Mucosa of stomach (tissue), 1 donor: ENCODE data around the gene TLR1.

Source experiments
- H3K27me3 ChIP-seq: one replicate; pipeline ENCODE4 v1.7.0; 2013; ENCODE audit warnings: mild to moderate bottlenecking, low read length; ENCODE audit not compliant: control insufficient read depth, insufficient read depth
- H3K36me3 ChIP-seq: one replicate; pipeline ENCODE4 v1.7.0; 2013; ENCODE audit warnings: low read length; ENCODE audit not compliant: control insufficient read depth, insufficient read depth
- H3K4me1 ChIP-seq: one replicate; pipeline ENCODE4 v1.7.0; 2013; ENCODE audit warnings: mild to moderate bottlenecking, low read length; ENCODE audit not compliant: control insufficient read depth, insufficient read depth
- H3K4me3 ChIP-seq: one replicate; pipeline ENCODE4 v1.7.0; 2013; ENCODE audit warnings: low read length
- H3K9ac ChIP-seq: one replicate; pipeline ENCODE4 v1.7.0; 2013; ENCODE audit warnings: mild to moderate bottlenecking, low read length, moderate library complexity
- H3K9me3 ChIP-seq: one replicate; pipeline ENCODE4 v1.7.0; 2013; ENCODE audit warnings: mild to moderate bottlenecking, low read length, moderate library complexity; ENCODE audit not compliant: control insufficient read depth
- donor health status: Pancreatic carcinoma.

Gene TLR1

DNA sequence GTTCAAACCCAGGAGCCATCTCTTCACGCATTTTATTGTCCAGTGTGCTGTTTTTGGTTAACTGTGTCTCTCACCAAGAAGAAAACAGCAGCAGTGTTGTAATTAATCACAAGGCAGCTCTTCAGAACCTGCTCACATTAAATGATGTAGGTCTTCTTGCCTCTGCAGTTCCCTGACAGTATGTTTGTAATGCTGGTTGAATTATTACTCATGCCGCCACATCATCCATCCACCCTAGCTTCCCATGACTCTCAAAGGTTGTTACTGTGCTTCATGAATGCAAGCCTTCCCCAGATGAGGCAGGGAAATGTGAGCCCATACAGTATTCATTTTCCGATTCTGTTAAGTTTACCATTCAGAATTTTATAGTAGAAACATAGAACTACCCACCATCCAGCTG lies 39.2 kb downstream of the TLR1 start:
- no peak overlapping the region for H3K4me3 ChIP-seq
- H3K4me1 ChIP-seq, result no peaks in the 10 kb centered on the region
- H3K9ac ChIP-seq, result no peak overlapping the region
- H3K36me3 ChIP-seq, result no peaks in the 10 kb centered on the region
- no peaks in the 10 kb centered on the region for H3K27me3 ChIP-seq
- H3K9me3 ChIP-seq, result no peaks in the 10 kb centered on the region

DNA sequence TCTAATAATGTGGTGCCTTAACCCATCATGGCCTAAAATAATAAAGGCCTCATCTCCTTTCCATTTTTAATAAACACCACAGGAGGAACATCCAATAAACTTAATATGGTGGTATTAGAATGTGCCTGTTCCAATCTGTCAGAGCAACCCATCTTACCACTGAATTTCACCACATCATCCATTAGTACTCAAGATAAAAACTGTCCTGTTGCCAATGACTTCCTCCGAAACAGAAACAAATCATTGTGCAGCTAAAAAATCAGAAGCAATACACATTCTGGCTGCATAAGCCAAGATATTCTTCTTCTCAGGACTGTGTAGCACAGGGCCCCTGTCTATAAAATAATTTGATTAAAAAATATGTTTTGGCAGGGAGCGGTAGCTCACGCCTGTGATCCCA lies 40.3 kb downstream of the TLR1 start:
- Histone ChIP-seq H3K9me3 (no peaks in the 10 kb centered on the region), H3K36me3 (no peaks in the 10 kb centered on the region), H3K4me1 (no peaks in the 10 kb centered on the region), H3K9ac (no peak overlapping the region), H3K4me3 (no peak overlapping the region), H3K27me3 (no peaks in the 10 kb centered on the region)

DNA sequence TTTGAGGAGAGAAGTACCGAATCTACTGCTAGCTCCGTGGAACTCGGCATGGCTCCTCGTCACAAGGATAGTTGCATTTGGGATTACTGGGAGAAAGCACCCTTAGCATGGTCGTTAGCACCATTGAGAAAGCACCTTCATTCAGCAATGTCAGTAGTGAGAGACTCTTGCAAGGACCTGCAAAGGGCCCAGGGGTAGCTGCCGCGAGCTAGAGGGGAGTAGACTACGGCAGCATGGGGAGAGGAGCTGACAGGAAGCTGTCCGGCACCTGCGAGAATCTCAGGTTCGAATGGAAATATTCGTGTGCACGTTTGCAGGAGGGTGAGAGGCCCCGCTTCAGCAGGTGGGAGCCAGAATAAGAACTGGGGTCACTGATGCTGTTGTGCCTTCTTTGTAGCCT lies 42.0 kb downstream of the TLR1 start:
- H3K4me3 ChIP-seq, result no peak overlapping the region
- no peaks in the 10 kb centered on the region for H3K27me3 ChIP-seq
- no peaks in the 10 kb centered on the region for H3K4me1 ChIP-seq
- no peaks in the 10 kb centered on the region for H3K36me3 ChIP-seq
- H3K9ac ChIP-seq, result no peak overlapping the region
- no peaks in the 10 kb centered on the region for H3K9me3 ChIP-seq

DNA sequence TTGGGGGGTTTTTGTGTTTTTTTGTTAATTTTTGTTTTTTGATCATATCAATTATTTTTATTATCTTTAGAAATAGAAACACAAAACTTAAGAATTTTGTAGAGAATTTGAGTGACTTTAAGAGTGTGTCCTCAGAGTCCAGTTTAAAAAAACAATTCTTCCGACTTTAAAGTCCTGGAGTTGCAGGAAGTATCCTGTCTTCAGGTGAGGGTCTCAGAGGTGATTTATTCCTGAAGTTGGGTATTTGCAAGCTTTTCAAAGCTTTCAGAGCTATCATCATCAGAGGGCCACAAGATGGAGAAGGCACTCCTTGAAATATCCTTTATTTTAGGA lies 44.8 kb downstream of the TLR1 start:
- H3K4me1 ChIP-seq, result no peaks in the 10 kb centered on the region

DNA sequence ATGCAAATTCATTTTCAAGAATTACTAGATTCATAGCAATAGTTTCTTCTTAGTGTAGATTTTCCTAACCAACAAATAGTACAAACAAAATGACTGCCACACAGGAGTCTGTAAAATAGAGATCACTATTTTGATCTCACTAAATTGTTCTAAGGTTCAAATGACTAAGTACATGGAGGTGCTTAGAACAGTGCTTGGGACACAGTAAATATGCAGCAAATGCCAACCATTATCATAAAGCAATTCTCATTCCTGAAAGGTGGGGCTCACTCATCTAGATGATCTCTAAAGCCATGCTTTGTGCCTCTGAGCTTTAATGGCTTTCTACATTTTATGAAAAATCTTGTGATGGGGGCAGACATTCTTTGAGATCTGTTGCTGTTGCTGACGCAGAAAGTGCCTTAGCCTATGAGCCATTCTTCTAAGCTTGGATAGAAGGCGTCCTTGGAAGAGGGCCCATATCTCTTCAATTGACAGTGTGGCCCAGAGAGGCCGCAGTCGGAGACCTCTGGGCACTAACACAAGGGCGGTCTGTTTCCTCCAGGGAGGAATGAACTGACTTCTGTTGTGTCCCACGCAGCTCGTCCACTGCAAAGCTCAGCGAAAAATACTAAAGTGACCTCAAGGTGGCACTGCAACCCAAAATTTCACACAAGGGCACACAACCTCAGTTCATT lies 45.3 kb downstream of the TLR1 start:
- Histone ChIP-seq H3K4me3 (no peak overlapping the region), H3K9ac (no peak overlapping the region), H3K4me1 (no peaks in the 10 kb centered on the region), H3K36me3 (no peaks in the 10 kb centered on the region), H3K27me3 (no peaks in the 10 kb centered on the region), H3K9me3 (no peaks in the 10 kb centered on the region)

More for the DNA sequence above, 44.8 kb downstream of the TLR1 start:
- no peaks in the 10 kb centered on the region for H3K27me3 ChIP-seq
- H3K4me3 ChIP-seq, result no peak overlapping the region
- H3K9me3 ChIP-seq, result no peaks in the 10 kb centered on the region
- no peaks in the 10 kb centered on the region for H3K36me3 ChIP-seq
- H3K9ac ChIP-seq, result no peak overlapping the region

DNA sequence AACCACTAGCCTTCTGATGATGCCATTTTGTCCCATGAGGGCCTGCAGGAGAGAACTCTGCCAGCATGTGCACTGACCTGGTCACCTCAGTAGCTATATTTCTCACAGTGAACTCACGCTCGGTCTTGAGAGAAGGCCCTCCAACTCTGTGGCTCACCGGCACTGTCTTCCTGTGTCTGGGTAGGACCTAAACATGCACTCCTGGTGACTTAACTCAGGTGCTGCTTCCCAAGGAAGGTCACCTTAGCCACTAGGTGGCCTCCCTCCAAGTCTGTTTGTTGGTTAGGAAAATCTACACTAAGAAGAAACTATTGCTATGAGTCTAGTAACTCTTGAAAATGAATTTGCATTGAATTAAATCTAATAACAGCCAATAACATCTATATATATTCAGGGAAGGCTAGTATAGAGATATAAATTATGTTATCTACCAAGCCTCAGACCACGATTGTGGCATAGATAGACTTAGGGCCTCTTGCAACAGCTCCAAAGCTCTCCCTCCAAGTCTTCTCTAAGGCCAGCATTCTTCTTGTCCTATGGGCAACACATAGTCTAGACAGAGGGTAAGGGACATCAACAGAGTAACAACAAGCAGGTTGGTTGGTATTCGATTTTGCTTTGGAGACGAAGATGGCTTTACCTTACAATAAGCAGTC lies 46.5 kb downstream of the TLR1 start:
- peaks cover 6% of the 10 kb centered on the region for H3K4me1 ChIP-seq
- H3K9me3 ChIP-seq, result no peaks in the 10 kb centered on the region
- H3K36me3 ChIP-seq, result no peaks in the 10 kb centered on the region
- no peaks in the 10 kb centered on the region for H3K27me3 ChIP-seq
- no peak overlapping the region for H3K4me3 ChIP-seq
- no peak overlapping the region for H3K9ac ChIP-seq

DNA sequence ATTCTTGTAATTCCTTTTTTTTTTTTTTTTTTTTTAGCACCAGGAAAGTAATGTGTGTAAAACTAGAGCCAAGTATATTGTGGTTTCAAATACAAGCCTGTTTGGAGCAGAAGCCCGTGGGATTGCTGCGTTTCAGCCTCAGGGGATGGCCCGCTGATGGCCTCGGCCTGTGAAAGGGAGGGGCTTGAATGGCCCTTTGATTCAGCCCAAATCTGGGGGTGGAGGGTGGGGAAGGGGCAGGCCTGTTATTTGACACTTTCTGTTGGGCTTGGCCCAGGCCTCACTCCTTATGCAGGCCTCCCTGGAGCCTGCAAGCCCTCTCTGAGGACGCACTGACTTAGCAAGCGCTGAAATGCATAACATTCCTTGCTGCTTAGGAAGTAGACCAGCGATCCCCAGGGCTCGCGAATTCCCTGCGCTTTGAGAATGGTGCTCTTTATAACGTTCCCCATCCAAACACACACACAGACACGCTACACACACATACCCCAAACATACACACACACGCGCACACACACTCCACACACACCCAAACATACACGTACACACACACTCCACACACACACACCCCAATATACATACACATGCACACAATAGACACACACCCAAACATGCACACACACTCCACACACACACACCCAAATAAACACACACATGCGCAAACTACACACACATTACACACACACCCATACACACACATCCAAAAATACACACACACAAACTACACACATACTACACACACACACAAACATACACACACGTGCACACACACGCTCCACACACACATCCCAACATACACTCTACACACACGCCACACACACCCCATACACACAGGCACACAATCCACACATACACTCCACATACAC lies 51.4 kb downstream of the TLR1 start:
- Histone ChIP-seq H3K4me3 (no peak overlapping the region), H3K9ac (no peak overlapping the region), H3K4me1 (peaks cover 7% of the 10 kb centered on the region), H3K36me3 (no peaks in the 10 kb centered on the region), H3K27me3 (no peaks in the 10 kb centered on the region), H3K9me3 (no peaks in the 10 kb centered on the region)

DNA sequence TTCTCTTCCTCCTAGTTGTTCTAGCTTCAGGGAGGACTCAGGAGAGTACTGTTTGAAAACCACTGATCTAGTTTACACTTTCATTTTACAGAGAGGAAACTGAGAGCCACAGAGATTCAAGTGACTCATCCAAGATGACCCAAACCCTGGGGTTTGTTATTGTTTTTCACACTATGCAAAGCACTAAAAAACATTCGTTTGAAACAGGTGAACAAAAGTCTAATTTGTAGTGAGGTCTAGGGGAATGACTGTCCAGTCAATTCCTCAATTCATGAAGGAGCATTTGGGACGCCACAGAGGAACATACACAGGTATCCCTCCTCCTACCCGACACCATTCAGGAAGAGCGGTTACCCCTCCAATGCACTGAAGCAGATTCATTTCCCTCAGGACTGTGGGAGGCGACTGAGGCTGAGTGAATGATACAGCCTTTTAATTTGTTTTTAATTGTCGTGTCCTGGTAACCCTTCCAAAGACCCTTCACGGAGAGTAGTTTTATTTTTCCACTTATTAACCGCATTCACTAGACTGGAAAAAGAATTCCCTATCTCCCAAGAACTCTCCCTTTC lies 52.1 kb downstream of the TLR1 start:
- peaks cover 7% of the 10 kb centered on the region for H3K4me1 ChIP-seq
- no peaks in the 10 kb centered on the region for H3K9me3 ChIP-seq
- H3K9ac ChIP-seq, result no peak overlapping the region
- H3K4me3 ChIP-seq, result no peak overlapping the region
- no peaks in the 10 kb centered on the region for H3K27me3 ChIP-seq
- no peaks in the 10 kb centered on the region for H3K36me3 ChIP-seq

DNA sequence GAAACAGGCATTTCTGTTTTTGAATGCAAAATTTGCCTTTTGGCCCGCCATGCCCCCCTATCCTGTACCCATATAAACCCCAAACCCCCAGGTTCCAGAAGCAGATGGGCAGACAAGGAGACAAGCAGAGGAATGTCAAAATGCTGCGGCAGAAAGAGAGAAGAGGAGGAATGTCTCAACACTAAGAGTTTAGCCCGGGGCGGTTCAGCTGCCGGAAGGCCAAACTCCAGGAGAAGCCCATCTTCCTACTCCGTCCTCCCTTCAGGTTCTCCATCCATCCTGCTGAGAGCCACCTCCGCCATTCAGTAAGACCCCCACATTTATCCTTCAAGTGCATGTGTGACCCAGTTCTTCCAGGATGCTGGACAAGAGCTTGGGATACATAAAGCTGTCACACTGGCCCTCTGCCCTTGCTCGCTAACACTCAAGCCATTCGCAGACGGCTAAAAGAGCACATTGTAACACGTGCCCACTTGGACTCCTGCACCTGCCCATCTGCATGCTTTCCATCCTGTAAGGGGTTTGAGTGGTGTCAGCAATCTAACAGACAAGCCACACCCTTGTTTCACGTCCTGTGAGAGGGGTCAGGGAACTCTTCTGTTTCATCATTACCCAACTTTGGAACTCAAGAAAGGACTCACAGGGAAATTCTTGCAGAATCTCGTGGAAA lies 53.1 kb downstream of the TLR1 start:
- Histone ChIP-seq H3K27me3 (no peaks in the 10 kb centered on the region), H3K4me1 (peaks cover 7% of the 10 kb centered on the region), H3K36me3 (no peaks in the 10 kb centered on the region), H3K9me3 (no peaks in the 10 kb centered on the region), H3K4me3 (no peak overlapping the region), H3K9ac (no peak overlapping the region)

DNA sequence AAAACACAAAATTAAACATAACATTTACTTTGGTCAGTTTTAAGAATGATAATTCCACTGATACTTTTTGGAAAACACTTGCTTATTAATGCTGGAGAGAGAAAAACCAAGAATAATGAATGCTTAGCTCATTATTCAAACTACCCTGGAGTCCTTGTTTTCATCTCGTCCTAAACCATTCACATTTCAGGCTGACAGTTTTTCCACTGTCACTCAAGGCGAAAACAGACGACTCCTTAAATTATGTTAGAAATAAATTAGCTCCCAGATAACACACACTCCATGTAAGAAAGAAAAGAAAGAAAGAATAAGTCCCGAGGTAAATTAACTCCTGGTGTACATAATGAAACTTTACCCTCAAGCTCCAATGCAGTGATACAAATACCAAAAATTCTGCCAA lies 55.3 kb downstream of the TLR1 start:
- Histone ChIP-seq H3K4me3 (no peak overlapping the region), H3K27me3 (no peaks in the 10 kb centered on the region), H3K9ac (no peak overlapping the region), H3K9me3 (no peaks in the 10 kb centered on the region), H3K4me1 (peaks cover 7% of the 10 kb centered on the region), H3K36me3 (no peaks in the 10 kb centered on the region)

DNA sequence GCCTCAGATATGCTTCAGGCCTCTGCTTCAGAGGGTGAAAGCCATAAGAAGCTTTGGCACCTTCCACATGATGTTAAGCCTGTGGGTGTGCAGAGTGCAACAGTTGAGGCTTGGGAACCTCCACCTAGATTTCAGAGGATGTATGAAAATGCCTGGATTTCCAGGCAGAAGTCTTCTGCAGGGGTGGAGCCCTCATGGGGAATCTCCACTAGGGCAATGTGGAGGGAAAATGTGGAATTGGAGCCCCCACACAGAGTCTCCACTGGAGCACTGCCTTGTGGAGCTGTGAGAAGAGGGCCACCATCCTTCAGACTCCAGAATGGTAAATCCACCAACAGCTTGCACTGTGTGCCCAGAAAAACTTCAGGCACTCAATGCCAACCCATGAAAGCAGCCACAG lies 57.0 kb downstream of the TLR1 start:
- H3K9me3 ChIP-seq, result no peaks in the 10 kb centered on the region
- no peak overlapping the region for H3K9ac ChIP-seq

More for the DNA sequence above, 57.0 kb downstream of the TLR1 start:
- no peaks in the 10 kb centered on the region for H3K27me3 ChIP-seq
- H3K4me1 ChIP-seq, result no peaks in the 10 kb centered on the region
- H3K36me3 ChIP-seq, result no peaks in the 10 kb centered on the region
- H3K4me3 ChIP-seq, result no peak overlapping the region
